ENCODE data around the gene AKAP5. TPM values are rescaled to one million over a fixed set of nuclear protein-coding genes. Genes with fewer than 3 reads are reported as not detected.

The AKAP5 gene
- total RNA-seq, 1 experiment from 2014 or later: 0.81 TPM

Other genes with a start within 250 kb of the AKAP5 start
- gene ESR2, start 171.1 kb upstream of the AKAP5 start, total RNA-seq (2014; rRNA removed; shearing (Covaris generic)): 0.10 TPM in 1 of 2 replicates, not detected in the other
- 38.0 and 57.8 TPM in 2 replicates for gene MTHFD1, start 77.1 kb upstream of the AKAP5 start, total RNA-seq (2014; rRNA removed; shearing (Covaris generic))
- gene ZBTB25, start 38.3 kb downstream of the AKAP5 start, total RNA-seq (2014; rRNA removed; shearing (Covaris generic)): 2.3 and 2.6 TPM in 2 replicates
- gene ZBTB1, start 39.3 kb downstream of the AKAP5 start, total RNA-seq (2014; rRNA removed; shearing (Covaris generic)): 32.6 and 34.7 TPM in 2 replicates
- 3.7 and 3.8 TPM in 2 replicates for gene HSPA2, start 75.2 kb downstream of the AKAP5 start, total RNA-seq (2014; rRNA removed; shearing (Covaris generic))
- 0.64 TPM in 1 of 2 replicates, not detected in the other for gene PPP1R36, start 84.5 kb downstream of the AKAP5 start, total RNA-seq (2014; rRNA removed; shearing (Covaris generic))
- 4.6 and 8.9 TPM in 2 replicates for gene PLEKHG3, start 238.9 kb downstream of the AKAP5 start, total RNA-seq (2014; rRNA removed; shearing (Covaris generic))